Type B pancreatic cell (in vitro differentiated cells): ENCODE data around the gene ERC1. TPM values are rescaled to one million over a fixed set of nuclear protein-coding genes. Genes with fewer than 3 reads are reported as not detected.

Experiments
- DNase-seq: peaks from one replicate; pipeline ENCODE4 v3.0.0; 2021; ENCODE audit warnings: mixed read lengths; ENCODE audit not compliant: unreplicated experiment; ENCODE audit errors: extremely low spot score
- H3K27ac Mint-ChIP-seq: 2 replicates; pipeline ENCODE4 v1.8.0; 2021; ENCODE audit warnings: mild to moderate bottlenecking, mixed read lengths
- H3K27me3 Mint-ChIP-seq: 2 replicates; pipeline ENCODE4 v1.8.0; 2021; ENCODE audit warnings: mixed read lengths
- H3K36me3 Mint-ChIP-seq: 2 replicates; pipeline ENCODE4 v1.8.0; 2021; ENCODE audit warnings: mixed read lengths
- H3K4me1 Mint-ChIP-seq: one replicate; pipeline ENCODE4 v1.8.0; 2021; ENCODE audit warnings: mixed read lengths; ENCODE audit not compliant: unreplicated experiment
- H3K4me3 Mint-ChIP-seq: 2 replicates; pipeline ENCODE4 v1.8.0; 2021; ENCODE audit warnings: mild to moderate bottlenecking, mixed read lengths
- H3K9me3 Mint-ChIP-seq: 2 replicates; pipeline ENCODE4 v1.8.0; 2021; ENCODE audit warnings: mixed read lengths
- total RNA-seq: library from RNA; stranded (reverse); gene quantifications from 2 replicates; pipeline ENCODE4 v1.2.1, GENCODE V29; 2021; ENCODE audit warnings: low replicate concordance
- TF ChIP-seq, protein P1 (sequence below): fragments of 200-600 bp; sonication (generic); conservative IDR thresholded peaks from 2 replicates; pipeline ENCODE4 v1.5.0; 2021; ENCODE audit warnings: antibody characterized with exemption, mild to moderate bottlenecking

ERC1 gene
- total RNA-seq, 1 donor from 2014 or later = 62.8 TPM

- peaks cover 20% of the 10 kb centered on the region for H3K36me3 Mint-ChIP-seq
- TF ChIP-seq, protein P1, sequence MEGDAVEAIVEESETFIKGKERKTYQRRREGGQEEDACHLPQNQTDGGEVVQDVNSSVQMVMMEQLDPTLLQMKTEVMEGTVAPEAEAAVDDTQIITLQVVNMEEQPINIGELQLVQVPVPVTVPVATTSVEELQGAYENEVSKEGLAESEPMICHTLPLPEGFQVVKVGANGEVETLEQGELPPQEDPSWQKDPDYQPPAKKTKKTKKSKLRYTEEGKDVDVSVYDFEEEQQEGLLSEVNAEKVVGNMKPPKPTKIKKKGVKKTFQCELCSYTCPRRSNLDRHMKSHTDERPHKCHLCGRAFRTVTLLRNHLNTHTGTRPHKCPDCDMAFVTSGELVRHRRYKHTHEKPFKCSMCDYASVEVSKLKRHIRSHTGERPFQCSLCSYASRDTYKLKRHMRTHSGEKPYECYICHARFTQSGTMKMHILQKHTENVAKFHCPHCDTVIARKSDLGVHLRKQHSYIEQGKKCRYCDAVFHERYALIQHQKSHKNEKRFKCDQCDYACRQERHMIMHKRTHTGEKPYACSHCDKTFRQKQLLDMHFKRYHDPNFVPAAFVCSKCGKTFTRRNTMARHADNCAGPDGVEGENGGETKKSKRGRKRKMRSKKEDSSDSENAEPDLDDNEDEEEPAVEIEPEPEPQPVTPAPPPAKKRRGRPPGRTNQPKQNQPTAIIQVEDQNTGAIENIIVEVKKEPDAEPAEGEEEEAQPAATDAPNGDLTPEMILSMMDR = no peak
- no peaks in the 10 kb centered on the region for H3K9me3 Mint-ChIP-seq
- H3K27me3 Mint-ChIP-seq = no peaks in the 10 kb centered on the region
- DNase-seq = no peak
- no peaks in the 10 kb centered on the region for H3K4me1 Mint-ChIP-seq
- no peak overlapping the region for H3K4me3 Mint-ChIP-seq
- no peak overlapping the region for H3K27ac Mint-ChIP-seq
These were observed 10.5 kb downstream of the ERC1 start for GRCh38 chr12:1001507-1001906.

DNA sequence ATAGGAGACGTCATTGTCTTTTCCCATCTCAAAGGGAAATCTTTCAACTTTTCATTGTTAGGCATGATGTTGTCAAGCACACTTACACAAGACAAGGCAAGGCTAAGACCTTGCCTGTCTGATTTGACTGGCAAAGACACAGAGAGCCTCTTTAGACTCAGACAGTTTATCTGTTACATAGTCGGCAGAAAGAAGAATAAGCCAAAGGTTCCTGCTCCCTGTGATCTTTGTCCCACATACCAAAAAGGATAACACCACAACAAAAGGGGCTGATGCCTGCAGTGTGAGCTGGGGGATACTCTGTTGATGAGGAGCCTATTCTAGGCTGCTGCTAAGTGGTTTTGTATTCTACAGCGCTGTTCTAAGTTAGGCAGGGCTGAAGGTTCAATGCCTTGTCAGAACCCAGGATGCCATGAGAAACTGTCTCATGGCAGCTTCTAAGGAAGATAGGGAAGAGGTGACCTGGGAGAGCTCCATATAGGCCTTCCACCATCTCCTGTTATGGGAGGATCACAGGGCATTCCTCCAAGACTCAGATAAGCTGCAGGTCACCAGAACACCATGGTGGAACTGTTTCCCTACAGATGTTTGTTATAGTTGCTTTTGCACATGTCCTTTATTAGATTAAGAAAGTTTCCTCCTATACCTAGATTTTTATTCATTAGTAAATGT lies 12.7 kb downstream of the ERC1 start:
- TF ChIP-seq, protein P1 = no peak
- Mint-ChIP-seq H3K4me1 (no peaks in the 10 kb centered on the region), H3K9me3 (no peaks in the 10 kb centered on the region), H3K27me3 (no peaks in the 10 kb centered on the region), H3K36me3 (peaks cover 23% of the 10 kb centered on the region), H3K4me3 (no peak overlapping the region), H3K27ac (no peak overlapping the region)
- DNase-seq = no peak

DNA sequence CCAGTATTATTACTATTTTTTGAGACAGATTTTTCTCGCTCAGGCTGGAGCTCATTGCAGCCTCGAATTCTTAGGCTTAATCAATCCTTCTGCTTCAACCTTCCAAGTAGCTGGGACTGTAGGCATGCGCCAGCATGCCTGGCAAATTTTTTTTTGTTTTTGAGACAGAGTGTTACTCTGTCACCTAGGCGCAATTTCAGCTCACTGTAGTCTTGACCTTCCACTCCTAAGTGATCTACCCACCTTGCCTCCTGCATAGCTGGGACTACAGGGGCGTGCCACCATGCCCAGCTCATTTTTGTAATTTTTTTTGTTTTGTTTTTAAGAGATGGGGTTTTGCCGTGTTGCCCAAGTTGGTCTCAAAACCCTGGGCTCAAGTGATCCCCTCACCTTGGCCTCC lies 15.2 kb downstream of the ERC1 start:
- Mint-ChIP-seq H3K27me3 (no peaks in the 10 kb centered on the region), H3K27ac (no peak overlapping the region), H3K9me3 (no peaks in the 10 kb centered on the region), H3K4me1 (no peaks in the 10 kb centered on the region), H3K36me3 (peaks cover 15% of the 10 kb centered on the region), H3K4me3 (no peak overlapping the region)
- DNase-seq = no peak
- TF ChIP-seq, protein P1 = no peak

GRCh38 chr12:1007276-1007675 lies 16.3 kb downstream of the ERC1 start:
- H3K27ac Mint-ChIP-seq = no peak overlapping the region
- H3K27me3 Mint-ChIP-seq = no peaks in the 10 kb centered on the region
- H3K36me3 Mint-ChIP-seq = peaks cover 11% of the 10 kb centered on the region
- no peak overlapping the region for H3K4me3 Mint-ChIP-seq
- TF ChIP-seq, protein P1 = no peak
- H3K9me3 Mint-ChIP-seq = no peaks in the 10 kb centered on the region
- no peak for DNase-seq
- no peaks in the 10 kb centered on the region for H3K4me1 Mint-ChIP-seq

GRCh38 chr12:1007994-1008393 lies 17.0 kb downstream of the ERC1 start:
- Mint-ChIP-seq H3K9me3 (no peaks in the 10 kb centered on the region), H3K4me3 (no peak overlapping the region), H3K27ac (no peak overlapping the region), H3K27me3 (no peaks in the 10 kb centered on the region), H3K4me1 (no peaks in the 10 kb centered on the region), H3K36me3 (peaks cover 7% of the 10 kb centered on the region)
- TF ChIP-seq, protein P1 = no peak
- DNase-seq = no peak
